AG09309 (cell line): Measurements from ENCODE around the gene FYN.
A peak's percentile ranks its signal among the peaks of the same experiment; 100 is the strongest.

ENCODE experiments used
- DNase-seq: peaks from one replicate; pipeline ENCODE4 v3.0.0-alpha.2; 2010; ENCODE audit warnings: low read depth
- H3K4me3 ChIP-seq: 2 replicates; pipeline ENCODE4 v1.5.1; 2011; ENCODE audit warnings: mild to moderate bottlenecking, low read depth, low read length, moderate library complexity; ENCODE audit not compliant: control insufficient read depth
- CTCF ChIP-seq: IDR thresholded peaks from 2 replicates; pipeline ENCODE4 v1.5.1; 2011; ENCODE audit warnings: mild to moderate bottlenecking, low read depth, low read length, inconsistent platforms; ENCODE audit not compliant: insufficient read depth, control insufficient read depth; ENCODE audit errors: missing control alignments

The FYN gene

GRCh38 chr6:111710911-111711310 is 162.3 kb downstream of the FYN start:
- no peak for DNase-seq
- TF ChIP-seq CTCF, result no peak

GRCh38 chr6:111710439-111710838 is 162.8 kb downstream of the FYN start:
- H3K4me3 ChIP-seq, result no peak overlapping the region
- no peak for DNase-seq
- no peak for TF ChIP-seq CTCF

More at GRCh38 chr6:111710911-111711310, 162.3 kb downstream of the FYN start:
- H3K4me3 ChIP-seq, result no peak overlapping the region

- no peak overlapping the region for H3K4me3 ChIP-seq
- DNase-seq, result peak; percentile 44
- peak; percentile 51 for TF ChIP-seq CTCF
Observed at GRCh38 chr6:111709615-111710398, 163.4 kb downstream of the FYN start.

- TF ChIP-seq CTCF, result no peak
- no peak for DNase-seq
- H3K4me3 ChIP-seq, result no peak overlapping the region
Observed at GRCh38 chr6:111709201-111709600, 164.1 kb downstream of the FYN start.

GRCh38 chr6:111707773-111708172 is 165.5 kb downstream of the FYN start:
- no peak for DNase-seq
- no peak for TF ChIP-seq CTCF
- no peak overlapping the region for H3K4me3 ChIP-seq

- no peak for DNase-seq
- no peak overlapping the region for H3K4me3 ChIP-seq
- TF ChIP-seq CTCF, result no peak
Observed at GRCh38 chr6:111706841-111707391, 166.3 kb downstream of the FYN start.
